HG03558 (cell line): ENCODE measurements around the gene HOXA5.

Source experiments
- ATAC-seq: cut with Tn5 transposase; IDR thresholded peaks from one replicate; pipeline ENCODE4 v1.9.1; 2021; ENCODE audit warnings: moderate number of reproducible peaks; ENCODE audit not compliant: unreplicated experiment; ENCODE audit errors: extremely low read depth

HOXA5 gene

GRCh38 chr7:27139334-27140125 is 4.0 kb downstream of the HOXA5 start:
- ATAC-seq, result no peak

- ATAC-seq, result no peak
Observed at GRCh38 chr7:27138985-27139333, 4.5 kb downstream of the HOXA5 start.

- no peak for ATAC-seq
Observed at GRCh38 chr7:27138472-27138871, 5.0 kb downstream of the HOXA5 start.

GRCh38 chr7:27137640-27138315 is 5.7 kb downstream of the HOXA5 start:
- no peak for ATAC-seq

- no peak for ATAC-seq
Observed at GRCh38 chr7:27134392-27134791, 9.1 kb downstream of the HOXA5 start.

GRCh38 chr7:27133409-27134231 is 9.9 kb downstream of the HOXA5 start:
- no peak for ATAC-seq

GRCh38 chr7:27132978-27133377 is 10.5 kb downstream of the HOXA5 start:
- no peak for ATAC-seq

- no peak for ATAC-seq
Observed at GRCh38 chr7:27132214-27132613, 11.3 kb downstream of the HOXA5 start.

- ATAC-seq, result no peak
Observed at GRCh38 chr7:27131390-27131819, 12.1 kb downstream of the HOXA5 start.

- no peak for ATAC-seq
Observed at GRCh38 chr7:27130540-27131389, 12.7 kb downstream of the HOXA5 start, which contains the start of gene HOXA4. HOXA4 (minus strand) TSS chr7:27130757; CDS start chr7:27130733, 24 bp downstream.

- ATAC-seq, result no peak
Observed at GRCh38 chr7:27129729-27130539, 13.5 kb downstream of the HOXA5 start.

- ATAC-seq, result no peak
Observed at GRCh38 chr7:27128776-27129728, 14.4 kb downstream of the HOXA5 start.

- no peak for ATAC-seq
Observed at GRCh38 chr7:27128034-27128433, 15.4 kb downstream of the HOXA5 start.

GRCh38 chr7:27126596-27127327 is 16.7 kb downstream of the HOXA5 start:
- ATAC-seq, result no peak

GRCh38 chr7:27125986-27126394 is 17.5 kb downstream of the HOXA5 start:
- no peak for ATAC-seq

- ATAC-seq, result no peak
Observed at GRCh38 chr7:27124902-27125689, 18.4 kb downstream of the HOXA5 start.
